K562 (cell line): ENCODE measurements around the gene AARS1. TPM values are rescaled to one million over a fixed set of nuclear protein-coding genes. Genes with fewer than 3 reads are reported as not detected.

Experiments used
- ATAC-seq: fragments of 200-7000 bp; cut with Tn5 transposase; 3 replicates; pipeline ENCODE4 v1.9.1; 2020; ENCODE audit warnings: moderate library complexity
- BruUV-seq: library from RNA; stranded (reverse); fragments of 400-500 nt; replicated peaks from 2 replicates; lab custom pipeline; 2021; lab: Mats Ljungman, UMichigan
- CTCF ChIA-PET: fragments of 300-600 bp; formaldehyde crosslinking; extraction: SDS; loops from one replicate; lab custom pipeline; 2021; ENCODE audit warnings: low intra/inter-chr PET ratio; lab: Yijun Ruan, JAX
- POLR2A ChIA-PET: fragments of 300-600, 350-650 bp; sonication (Branson Sonifier 250); formaldehyde crosslinking; extraction: SDS; loops from one replicate; lab custom pipeline; 2021; ENCODE audit warnings: antibody characterized with exemption, inconsistent platforms; lab: Yijun Ruan, JAX
- DNase-seq, 4 experiments: peaks; one replicate each; pipeline versions ENCODE4 v3.0.0 to v3.0.0-alpha.2; 2011 to 2018; ENCODE audit warnings: low spot score in 3 of 4, mixed read lengths in 3 of 4; ENCODE audit errors: extremely low read depth in 1 of 4
- FAIRE-seq: peaks from 2 replicates; lab custom pipeline; 2011; peaks lifted over from hg19 to GRCh38; lab: Jason Lieb, UNC
- H2AFZ ChIP-seq: 2 replicates; pipeline ENCODE4 v1.6.0; 2011; ENCODE audit warnings: low read depth, low read length, control low read depth, inconsistent platforms
- H3K27ac ChIP-seq: fragments of 200-600 bp; 3 replicates; pipeline ENCODE4 v1.8.0; 2011; ENCODE audit warnings: low read depth, mild to moderate bottlenecking, control low read depth, inconsistent platforms, low read length, moderate library complexity, mixed read lengths; ENCODE audit errors: extremely low read depth
- H3K27me3 ChIP-seq, 2 experiments: fragments of 300-600 bp in 1 of 2; 2 replicates in 1 of 2; 3 replicates in 1 of 2; pipeline versions ENCODE4 v1.6.0 to v1.8.0; 2011; ENCODE audit warnings: inconsistent platforms in 2 of 2, low read length in 2 of 2, mild to moderate bottlenecking in 1 of 2, mixed read lengths in 1 of 2, moderate library complexity in 1 of 2; ENCODE audit not compliant: control insufficient read depth in 2 of 2, insufficient read depth in 2 of 2
- H3K36me3 ChIP-seq: fragments of 300-600 bp; 3 replicates; pipeline ENCODE4 v1.8.0; 2011; ENCODE audit warnings: mild to moderate bottlenecking, low read length, inconsistent platforms; ENCODE audit not compliant: control insufficient read depth, insufficient read depth
- H3K4me1 ChIP-seq, 2 experiments: fragments of 200-600 bp in 1 of 2; replicated peaks in 1 of 2; 2 replicates in 1 of 2; 3 replicates in 1 of 2; pipeline versions ENCODE4 v1.5.1 to v1.8.0; 2011; ENCODE audit warnings: inconsistent platforms in 2 of 2, low read length in 2 of 2, mild to moderate bottlenecking in 1 of 2, mixed read lengths in 1 of 2, moderate library complexity in 1 of 2; ENCODE audit not compliant: control insufficient read depth in 2 of 2, insufficient read depth in 2 of 2
- H3K4me2 ChIP-seq: 2 replicates; pipeline ENCODE4 v1.6.1; 2011; ENCODE audit warnings: low read length, control low read depth, inconsistent platforms, mixed read lengths; ENCODE audit not compliant: insufficient read depth
- H3K4me3 ChIP-seq: fragments of 200-600 bp; sonication (generic), shearing (Covaris generic); 2 replicates; pipeline ENCODE4 v1.5.1; 2016; ENCODE audit warnings: control low read depth, inconsistent platforms
- H3K79me2 ChIP-seq: fragments of 200-600 bp; 3 replicates; pipeline ENCODE4 v1.8.0; 2011; ENCODE audit warnings: low read length, inconsistent platforms; ENCODE audit not compliant: control insufficient read depth, insufficient read depth
- H3K9ac ChIP-seq, 2 experiments: 2 replicates each; pipeline versions ENCODE4 v1.6.0 to v1.6.1; 2011; ENCODE audit warnings: low read depth in 2 of 2, low read length in 2 of 2, control low read depth in 1 of 2, inconsistent platforms in 1 of 2, mild to moderate bottlenecking in 1 of 2, mixed read lengths in 1 of 2; ENCODE audit not compliant: insufficient read depth in 1 of 2
- H3K9me1 ChIP-seq: one replicate; pipeline ENCODE4 v1.6.0; 2011; ENCODE audit warnings: inconsistent platforms, mild to moderate bottlenecking, low read length, moderate library complexity; ENCODE audit not compliant: control insufficient read depth, insufficient read depth
- H3K9me3 ChIP-seq: replicated peaks from 2 replicates; pipeline ENCODE4 v1.5.1; 2011; ENCODE audit warnings: low read depth, low read length, inconsistent platforms; ENCODE audit not compliant: control insufficient read depth, insufficient read depth
- H4K20me1 ChIP-seq: replicated peaks from 2 replicates; pipeline ENCODE4 v1.6.1; 2011; ENCODE audit warnings: low read length, inconsistent platforms, mixed read lengths; ENCODE audit not compliant: control insufficient read depth, insufficient read depth
- CTCF ChIP-seq, 3 experiments: IDR thresholded peaks in 2 of 3; conservative IDR thresholded peaks in 1 of 3; 2 replicates each; pipeline ENCODE4 v1.5.1; 2011 to 2012; ENCODE audit warnings: low read length in 3 of 3, mild to moderate bottlenecking in 3 of 3, control low read depth in 2 of 3, improper control_type of control experiment in 1 of 3, inconsistent platforms in 1 of 3, low read depth in 1 of 3, mixed read lengths in 1 of 3, moderate library complexity in 1 of 3; ENCODE audit not compliant: insufficient read depth in 2 of 3
- EWSR1 ChIP-seq: fragments of 450-650 bp; IDR thresholded peaks from 2 replicates; pipeline ENCODE4 v1.6.1; 2018; ENCODE audit warnings: borderline replicate concordance, mild to moderate bottlenecking, low read depth, moderate library complexity; ENCODE audit not compliant: partially characterized antibody
- MBD1 ChIP-seq: fragments of 250-450 bp; sonication (Bioruptor Pico); IDR thresholded peaks from 2 replicates; pipeline ENCODE4 v1.8.0; 2022; ENCODE audit warnings: inconsistent platforms
- SIRT6 ChIP-seq: IDR thresholded peaks from one replicate; pipeline ENCODE4 v1.6.1; 2012; ENCODE audit warnings: low read depth, mild to moderate bottlenecking, control low read depth, inconsistent platforms, low read length, moderate library complexity
- WGBS: fragments of 100-300 bp; shearing (Covaris generic); methylation state at CpG from one replicate; pipeline ENCODE4 v1.1.6; 2016; ENCODE audit warnings: low coverage, mixed read lengths; ENCODE audit not compliant: insufficient coverage; ENCODE audit errors: missing lambda C conversion rate; 5-methylcytosine and 5-hydroxymethylcytosine counted together
- in situ Hi-C: fragments of 300-500 bp; cut with MboI; formaldehyde crosslinking; loops from 4 replicates; pipeline ENCODE4 v1.15.0; 2018; ENCODE audit warnings: inconsistent platforms, mixed read lengths
- intact Hi-C: fragments of 100-400 bp; cut with micrococcal nuclease; formaldehyde crosslinking; loops from 2 replicates; pipeline ENCODE4 v1.14.2; 2022
- polyA plus RNA-seq, 8 experiments: library from polyadenylated mRNA; depleted of rRNA in 4 of 8; stranded (reverse) in 5 of 8; unstranded in 3 of 8; fragments of >200 nt; fragmentation: Nextera tagmentation in 2 of 8; fragmentation: Illumina TruSeq in 1 of 8; extraction: Ambion mirVana in 2 of 8; extraction: Trizol in 1 of 8; gene quantifications; 2 replicates each; pipeline versions ENCODE4 v1.2.1 to v1.2.3, GENCODE V29; 2011 to 2014; ENCODE audit warnings: inconsistent platforms in 1 of 8, missing spikeins in 1 of 8
- total RNA-seq, 7 experiments: library from RNA; depleted of rRNA in 6 of 7; stranded (reverse); fragments of >200 nt in 6 of 7; fragmentation: Illumina TruSeq in 2 of 7; extraction: Trizol in 2 of 7; gene quantifications; 2 replicates each; pipeline versions ENCODE4 v1.2.1 to v1.2.3, GENCODE V29; 2011 to 2021; ENCODE audit warnings: low replicate concordance in 1 of 7
- TF ChIP-seq, protein P1 (sequence below): sonication (generic); IDR thresholded peaks from 2 replicates; pipeline ENCODE4 v1.6.1; 2016
- TF ChIP-seq, protein P2 (sequence below): fragments of 150-350 bp; IDR thresholded peaks from 2 replicates; pipeline ENCODE4 v1.6.1; 2014; ENCODE audit warnings: low read depth, mild to moderate bottlenecking, low read length, borderline replicate concordance

The AARS1 gene
- total and polyA plus RNA-seq, 9 of the 15 experiments (the other 6 are each of a cell fraction or from before 2014, with no cell fraction given): 50.1 to 235 (median 174) TPM

DNA sequence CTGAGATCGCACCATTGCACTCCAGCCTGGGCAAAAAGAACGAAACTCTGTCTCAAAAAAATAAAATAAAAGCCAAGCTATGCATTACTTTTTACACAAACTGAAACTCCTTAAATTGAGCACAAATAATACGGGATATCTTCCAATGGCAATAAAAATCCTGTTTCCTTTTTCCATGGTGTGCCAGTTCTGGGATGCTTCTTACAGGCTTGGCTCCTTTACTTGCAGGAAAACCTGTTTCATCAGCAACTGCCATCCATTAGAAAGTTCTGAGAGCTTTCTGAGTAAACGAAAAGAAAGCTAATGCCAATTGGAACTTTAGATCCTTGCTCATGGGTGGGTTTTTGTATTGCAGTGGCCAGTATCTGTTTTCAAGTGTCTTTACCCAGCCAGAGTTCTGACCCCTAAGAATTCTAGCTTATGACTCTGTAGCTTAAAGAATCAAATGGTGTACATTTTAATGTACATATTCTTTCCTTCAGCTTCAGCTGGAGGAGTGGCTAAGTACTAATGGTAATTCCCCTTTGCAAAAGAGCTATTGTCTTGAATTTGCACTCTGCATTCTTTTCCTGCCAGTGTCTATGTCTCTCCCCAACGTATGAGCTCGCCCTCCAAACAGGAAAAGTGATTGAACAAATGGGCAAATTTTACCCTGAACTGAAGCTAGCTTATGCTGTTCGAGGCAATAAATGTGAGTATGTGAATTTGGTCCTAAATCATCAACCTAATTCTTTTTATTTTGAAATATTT lies 35.9 kb upstream of the AARS1 start:
- ATAC-seq: no peak
- no peaks in the 10 kb centered on the region for H3K79me2 ChIP-seq
- H3K27ac ChIP-seq: no peak overlapping the region
- CTCF ChIA-PET: no interaction called here
- H3K4me2 ChIP-seq: no peak overlapping the region
- no peak for DNase-seq
- no peaks in the 10 kb centered on the region; a peak in 2 of 5 replicates for H3K4me1 ChIP-seq
- peaks cover 15% of the 10 kb centered on the region; the same call in 2 of the 3 replicates for H3K36me3 ChIP-seq
- H3K9me3 ChIP-seq: no peaks in the 10 kb centered on the region
- WGBS: 65% methylated on average over 7 of the region's 7 CpGs
- POLR2A ChIA-PET: interaction anchor here (0.9 to 2.3 kb wide), 7 partner anchors 9 to 198 kb away, joined by 4 to 12 read pairs (median 6); partner anchors contain the start of genes COG4, DDX19A and DDX19B
- intact Hi-C loops: no loop called here
- no peak overlapping the region for H3K4me3 ChIP-seq
- TF ChIP-seq, protein P1, sequence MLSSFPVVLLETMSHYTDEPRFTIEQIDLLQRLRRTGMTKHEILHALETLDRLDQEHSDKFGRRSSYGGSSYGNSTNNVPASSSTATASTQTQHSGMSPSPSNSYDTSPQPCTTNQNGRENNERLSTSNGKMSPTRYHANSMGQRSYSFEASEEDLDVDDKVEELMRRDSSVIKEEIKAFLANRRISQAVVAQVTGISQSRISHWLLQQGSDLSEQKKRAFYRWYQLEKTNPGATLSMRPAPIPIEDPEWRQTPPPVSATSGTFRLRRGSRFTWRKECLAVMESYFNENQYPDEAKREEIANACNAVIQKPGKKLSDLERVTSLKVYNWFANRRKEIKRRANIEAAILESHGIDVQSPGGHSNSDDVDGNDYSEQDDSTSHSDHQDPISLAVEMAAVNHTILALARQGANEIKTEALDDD: no peak
- TF ChIP-seq, protein P2, sequence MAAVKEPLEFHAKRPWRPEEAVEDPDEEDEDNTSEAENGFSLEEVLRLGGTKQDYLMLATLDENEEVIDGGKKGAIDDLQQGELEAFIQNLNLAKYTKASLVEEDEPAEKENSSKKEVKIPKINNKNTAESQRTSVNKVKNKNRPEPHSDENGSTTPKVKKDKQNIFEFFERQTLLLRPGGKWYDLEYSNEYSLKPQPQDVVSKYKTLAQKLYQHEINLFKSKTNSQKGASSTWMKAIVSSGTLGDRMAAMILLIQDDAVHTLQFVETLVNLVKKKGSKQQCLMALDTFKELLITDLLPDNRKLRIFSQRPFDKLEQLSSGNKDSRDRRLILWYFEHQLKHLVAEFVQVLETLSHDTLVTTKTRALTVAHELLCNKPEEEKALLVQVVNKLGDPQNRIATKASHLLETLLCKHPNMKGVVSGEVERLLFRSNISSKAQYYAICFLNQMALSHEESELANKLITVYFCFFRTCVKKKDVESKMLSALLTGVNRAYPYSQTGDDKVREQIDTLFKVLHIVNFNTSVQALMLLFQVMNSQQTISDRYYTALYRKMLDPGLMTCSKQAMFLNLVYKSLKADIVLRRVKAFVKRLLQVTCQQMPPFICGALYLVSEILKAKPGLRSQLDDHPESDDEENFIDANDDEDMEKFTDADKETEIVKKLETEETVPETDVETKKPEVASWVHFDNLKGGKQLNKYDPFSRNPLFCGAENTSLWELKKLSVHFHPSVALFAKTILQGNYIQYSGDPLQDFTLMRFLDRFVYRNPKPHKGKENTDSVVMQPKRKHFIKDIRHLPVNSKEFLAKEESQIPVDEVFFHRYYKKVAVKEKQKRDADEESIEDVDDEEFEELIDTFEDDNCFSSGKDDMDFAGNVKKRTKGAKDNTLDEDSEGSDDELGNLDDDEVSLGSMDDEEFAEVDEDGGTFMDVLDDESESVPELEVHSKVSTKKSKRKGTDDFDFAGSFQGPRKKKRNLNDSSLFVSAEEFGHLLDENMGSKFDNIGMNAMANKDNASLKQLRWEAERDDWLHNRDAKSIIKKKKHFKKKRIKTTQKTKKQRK: no peak
- TF ChIP-seq SIRT6: no peak
- no peak for TF ChIP-seq CTCF (IDR thresholded peaks at IDR 0.05 in 2 of 3, conservative IDR thresholded peaks at IDR 0.05 in 1 of 3; ENCODE audit: insufficient read depth in 2 of 3, low read depth in 1 of 3, low read length in 3 of 3)
- no peak for TF ChIP-seq MBD1 (CRISPR knock-in tag)
- TF ChIP-seq EWSR1: no peak
- in situ Hi-C loops: no loop called here
- BruUV-seq: no TSS peak
- H3K9me1 ChIP-seq: no peaks in the 10 kb centered on the region
- H3K9ac ChIP-seq: no peak overlapping the region
- no peak overlapping the region for H2AFZ ChIP-seq
- no peak for FAIRE-seq
- H3K27me3 ChIP-seq: no peaks in the 10 kb centered on the region
- no peaks in the 10 kb centered on the region for H4K20me1 ChIP-seq
